ENCODE measurements around the gene MRPL23. TPM values are rescaled to one million over a fixed set of nuclear protein-coding genes. Genes with fewer than 3 reads are reported as not detected.

MRPL23 gene
- total and polyA plus RNA-seq, 2 donors (not counting 3 experiments of a cell fraction or from before 2014, with no cell fraction given): 72.7 to 222 TPM

DNA sequence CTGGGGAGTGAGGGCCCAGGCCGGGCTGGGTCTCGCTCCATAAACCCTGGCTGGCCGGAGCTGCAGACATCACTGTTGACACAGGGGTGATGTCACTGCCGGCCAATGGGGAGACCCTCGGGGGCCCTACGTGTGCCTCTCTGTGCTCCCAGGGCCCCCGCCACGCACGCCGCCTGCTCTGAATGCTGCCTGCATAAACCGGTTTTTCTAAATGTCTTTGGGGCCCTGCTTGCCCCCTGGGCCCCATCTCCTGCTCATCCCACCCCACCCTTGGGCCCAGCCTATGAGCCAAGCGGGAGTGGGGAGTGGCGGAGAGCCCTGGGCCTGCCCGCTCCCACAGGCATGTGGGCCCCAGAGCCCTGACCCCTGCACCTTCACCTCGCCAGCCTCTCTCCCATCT, 42.8 kb downstream of the MRPL23 start:
- DNase-seq (ENCODE audit: low read depth, low spot score): no peak
- BruUV-seq (replicated peaks): no TSS peak
- intact Hi-C loops (cut with micrococcal nuclease): no loop called here
- Histone ChIP-seq H3K27ac (ENCODE audit: insufficient read depth, low read depth, low read length) (no peak overlapping the region), H3K27me3 (ENCODE audit: control insufficient read depth in 2 of 2, insufficient read depth in 2 of 2, low read length in 2 of 2) (no peaks in the 10 kb centered on the region), H2AFZ (ENCODE audit: low read depth, low read length) (no peak overlapping the region), H3K36me3 (ENCODE audit: control insufficient read depth in 2 of 2, extremely low read depth in 1 of 2, insufficient read depth in 2 of 2, low read length in 2 of 2) (no peaks in the 10 kb centered on the region), H3K9ac (replicated peaks; ENCODE audit: extremely low read depth, insufficient read depth, low read length) (no peak overlapping the region), H3K4me3 (replicated peaks in 1 of 3; ENCODE audit: insufficient read depth in 1 of 3, low read depth in 1 of 3, low read length in 3 of 3) (no peak overlapping the region), H3K9me1 (replicated peaks; ENCODE audit: control insufficient read depth, extremely low read depth, insufficient read depth, low read length) (no peaks in the 10 kb centered on the region), H3K4me2 (ENCODE audit: insufficient read depth, low read length) (no peak overlapping the region), H3K79me2 (ENCODE audit: control insufficient read depth, insufficient read depth, low read length) (no peaks in the 10 kb centered on the region), H3K4me1 (ENCODE audit: control insufficient read depth, extremely low read depth, insufficient read depth, low read length) (no peaks in the 10 kb centered on the region), H3K9me3 (replicated peaks; ENCODE audit: control insufficient read depth, insufficient read depth, low read length) (no peaks in the 10 kb centered on the region), H4K20me1 (replicated peaks; ENCODE audit: control insufficient read depth, extremely low read depth, insufficient read depth, low read length) (no peaks in the 10 kb centered on the region)
- FAIRE-seq: no peak
- CTCF ChIA-PET: interaction anchor here (1.8 kb wide), 1 partner anchor 108 kb away, joined by 4 read pairs; no protein-coding TSS in a partner anchor
- dilution Hi-C loops (cut with MboI; ENCODE audit: extremely low pct_ligation_motif_present, low sequenced_read_pairs): no loop called here
- POLR2A ChIA-PET: no interaction called here
- TF ChIP-seq GATA2 (IDR thresholded peaks at IDR 0.05; ENCODE audit: insufficient read depth, insufficient read length, low read depth, low read length) (no peak), MYC (IDR thresholded peaks at IDR 0.05; ENCODE audit: low read depth, low read length) (no peak), POLR2A (IDR thresholded peaks at IDR 0.05; ENCODE audit: low read depth, low read length) (no peak), EZH2 (IDR thresholded peaks at IDR 0.05; ENCODE audit: borderline replicate concordance, low read depth, low read length, severe bottlenecking) (no peak), FOS (IDR thresholded peaks at IDR 0.05; ENCODE audit: borderline replicate concordance, insufficient read depth, low read length) (no peak), JUN (IDR thresholded peaks at IDR 0.05; ENCODE audit: borderline replicate concordance, insufficient read depth, insufficient read length, low read depth) (no peak)
- TF ChIP-seq, protein P1, sequence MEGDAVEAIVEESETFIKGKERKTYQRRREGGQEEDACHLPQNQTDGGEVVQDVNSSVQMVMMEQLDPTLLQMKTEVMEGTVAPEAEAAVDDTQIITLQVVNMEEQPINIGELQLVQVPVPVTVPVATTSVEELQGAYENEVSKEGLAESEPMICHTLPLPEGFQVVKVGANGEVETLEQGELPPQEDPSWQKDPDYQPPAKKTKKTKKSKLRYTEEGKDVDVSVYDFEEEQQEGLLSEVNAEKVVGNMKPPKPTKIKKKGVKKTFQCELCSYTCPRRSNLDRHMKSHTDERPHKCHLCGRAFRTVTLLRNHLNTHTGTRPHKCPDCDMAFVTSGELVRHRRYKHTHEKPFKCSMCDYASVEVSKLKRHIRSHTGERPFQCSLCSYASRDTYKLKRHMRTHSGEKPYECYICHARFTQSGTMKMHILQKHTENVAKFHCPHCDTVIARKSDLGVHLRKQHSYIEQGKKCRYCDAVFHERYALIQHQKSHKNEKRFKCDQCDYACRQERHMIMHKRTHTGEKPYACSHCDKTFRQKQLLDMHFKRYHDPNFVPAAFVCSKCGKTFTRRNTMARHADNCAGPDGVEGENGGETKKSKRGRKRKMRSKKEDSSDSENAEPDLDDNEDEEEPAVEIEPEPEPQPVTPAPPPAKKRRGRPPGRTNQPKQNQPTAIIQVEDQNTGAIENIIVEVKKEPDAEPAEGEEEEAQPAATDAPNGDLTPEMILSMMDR (IDR thresholded peaks at IDR 0.05; ENCODE audit: extremely low read depth in 1 of 2, insufficient read depth in 1 of 2, low read depth in 1 of 2, low read length in 2 of 2): no peak
- TF ChIP-seq, protein P2, sequence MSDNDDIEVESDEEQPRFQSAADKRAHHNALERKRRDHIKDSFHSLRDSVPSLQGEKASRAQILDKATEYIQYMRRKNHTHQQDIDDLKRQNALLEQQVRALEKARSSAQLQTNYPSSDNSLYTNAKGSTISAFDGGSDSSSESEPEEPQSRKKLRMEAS (IDR thresholded peaks at IDR 0.05; ENCODE audit: insufficient read depth, insufficient read length): no peak
